ENCODE results near the gene LHFPL4.

DNA sequence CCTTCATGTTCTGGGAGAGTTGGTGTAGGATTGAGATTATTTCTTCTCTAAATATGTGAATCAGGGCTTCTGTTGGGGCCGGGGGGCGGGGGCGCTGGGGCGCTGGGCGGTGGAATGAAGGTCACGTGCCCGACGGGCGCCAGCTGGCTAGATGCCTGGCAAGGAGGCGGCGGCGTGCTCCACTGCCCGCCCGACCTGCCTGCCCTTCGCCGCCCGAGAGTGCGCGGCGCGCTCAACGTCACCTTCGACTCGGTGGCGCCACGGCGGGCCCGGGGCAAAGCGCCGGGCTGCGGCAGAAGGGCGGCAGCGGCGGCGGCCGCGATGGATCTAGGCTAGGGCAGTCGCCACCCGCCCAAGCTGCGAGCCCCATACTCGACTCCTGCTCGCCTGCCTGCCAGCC lies 47.0 kb upstream of the LHFPL4 start:
- TF ChIP-seq, protein P1, sequence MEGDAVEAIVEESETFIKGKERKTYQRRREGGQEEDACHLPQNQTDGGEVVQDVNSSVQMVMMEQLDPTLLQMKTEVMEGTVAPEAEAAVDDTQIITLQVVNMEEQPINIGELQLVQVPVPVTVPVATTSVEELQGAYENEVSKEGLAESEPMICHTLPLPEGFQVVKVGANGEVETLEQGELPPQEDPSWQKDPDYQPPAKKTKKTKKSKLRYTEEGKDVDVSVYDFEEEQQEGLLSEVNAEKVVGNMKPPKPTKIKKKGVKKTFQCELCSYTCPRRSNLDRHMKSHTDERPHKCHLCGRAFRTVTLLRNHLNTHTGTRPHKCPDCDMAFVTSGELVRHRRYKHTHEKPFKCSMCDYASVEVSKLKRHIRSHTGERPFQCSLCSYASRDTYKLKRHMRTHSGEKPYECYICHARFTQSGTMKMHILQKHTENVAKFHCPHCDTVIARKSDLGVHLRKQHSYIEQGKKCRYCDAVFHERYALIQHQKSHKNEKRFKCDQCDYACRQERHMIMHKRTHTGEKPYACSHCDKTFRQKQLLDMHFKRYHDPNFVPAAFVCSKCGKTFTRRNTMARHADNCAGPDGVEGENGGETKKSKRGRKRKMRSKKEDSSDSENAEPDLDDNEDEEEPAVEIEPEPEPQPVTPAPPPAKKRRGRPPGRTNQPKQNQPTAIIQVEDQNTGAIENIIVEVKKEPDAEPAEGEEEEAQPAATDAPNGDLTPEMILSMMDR (conservative IDR thresholded peaks at IDR 0.05; ENCODE audit: low read length), result no peak
- TF ChIP-seq EZH2phosphoT487 (IDR thresholded peaks at IDR 0.05; ENCODE audit: borderline replicate concordance, low read depth, low read length), result no peak

All from OCI-LY7 (cell line).